ENCODE data around the gene SHANK2. TPM values are rescaled to one million over a fixed set of nuclear protein-coding genes. Genes with fewer than 3 reads are reported as not detected.

The SHANK2 gene
- total RNA-seq, 1 donor from 2014 or later = 10.5 TPM

DNA sequence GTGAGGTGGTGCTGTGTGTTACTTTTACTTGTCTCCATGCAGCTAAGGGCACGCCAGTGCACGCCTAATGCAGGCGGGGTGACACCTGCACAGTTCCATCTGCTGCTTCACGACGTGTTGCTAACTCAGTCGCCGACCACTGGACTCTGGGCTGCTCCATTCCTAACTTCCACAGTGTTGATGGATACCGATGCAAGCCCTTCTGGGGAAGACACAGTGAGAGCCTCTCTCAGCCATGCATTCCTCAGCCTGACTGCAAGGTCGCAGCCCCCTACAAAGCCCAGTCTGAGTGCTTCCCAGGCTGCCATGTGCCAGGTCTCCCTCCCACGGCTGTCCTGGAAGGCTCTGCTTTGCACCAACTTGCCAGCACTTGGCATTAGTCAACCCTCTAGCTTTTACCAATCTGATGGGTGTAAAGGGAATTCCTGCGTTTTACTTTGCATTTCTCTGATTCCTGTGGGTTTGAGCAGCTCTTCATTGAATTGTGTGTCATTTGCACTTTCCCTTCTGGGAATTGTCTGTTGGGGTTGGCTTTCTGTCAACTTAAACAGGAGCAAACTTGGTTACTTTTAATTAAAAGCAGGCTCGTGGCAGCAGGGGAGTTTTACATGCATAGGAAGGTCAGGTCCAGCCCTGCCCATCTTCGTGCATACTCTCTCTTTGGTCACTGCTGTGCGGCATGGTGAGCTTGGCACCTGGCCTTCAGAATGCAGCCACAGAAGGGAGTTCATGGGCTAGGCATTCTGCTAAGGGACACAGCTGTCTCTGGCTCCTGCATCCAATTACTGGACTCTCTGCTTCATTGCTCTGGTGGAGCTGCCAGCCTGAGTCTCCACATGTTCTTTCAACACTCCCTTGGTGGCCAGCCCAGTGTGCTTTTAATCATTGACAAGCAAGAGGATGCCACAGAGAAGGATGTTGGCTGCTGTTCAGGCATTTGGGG, 34.6 kb upstream of the SHANK2 start:
- DNase-seq (ENCODE audit: low spot score) = no peak
- H3K9me3 Mint-ChIP-seq (ENCODE audit: unreplicated experiment) = peaks cover 8% of the 10 kb centered on the region
- no peak overlapping the region for H3K27ac Mint-ChIP-seq (ENCODE audit: unreplicated experiment)
- no peaks in the 10 kb centered on the region for H3K36me3 Mint-ChIP-seq (ENCODE audit: low read depth, unreplicated experiment)
- H3K27me3 Mint-ChIP-seq (ENCODE audit: unreplicated experiment) = peaks cover 2% of the 10 kb centered on the region
- TF ChIP-seq CTCF (IDR thresholded peaks at IDR 0.05; ENCODE audit: unreplicated experiment) = no peak
- no peak overlapping the region for H3K4me3 Mint-ChIP-seq (ENCODE audit: unreplicated experiment)
- no peaks in the 10 kb centered on the region for H3K4me1 Mint-ChIP-seq (ENCODE audit: unreplicated experiment)

GRCh38 chr11:71285111-71285510, 32.7 kb upstream of the SHANK2 start:
- Mint-ChIP-seq H3K27me3 (ENCODE audit: unreplicated experiment) (peaks cover 2% of the 10 kb centered on the region), H3K4me3 (ENCODE audit: unreplicated experiment) (no peak overlapping the region), H3K9me3 (ENCODE audit: unreplicated experiment) (peaks cover 3% of the 10 kb centered on the region), H3K4me1 (ENCODE audit: unreplicated experiment) (no peaks in the 10 kb centered on the region), H3K27ac (ENCODE audit: unreplicated experiment) (no peak overlapping the region), H3K36me3 (ENCODE audit: low read depth, unreplicated experiment) (no peaks in the 10 kb centered on the region)
- no peak for DNase-seq (ENCODE audit: low spot score)
- no peak for TF ChIP-seq CTCF (IDR thresholded peaks at IDR 0.05; ENCODE audit: unreplicated experiment)

- DNase-seq (ENCODE audit: low spot score) = no peak
- no peaks in the 10 kb centered on the region for H3K36me3 Mint-ChIP-seq (ENCODE audit: low read depth, unreplicated experiment)
- no peak overlapping the region for H3K27ac Mint-ChIP-seq (ENCODE audit: unreplicated experiment)
- peaks cover 2% of the 10 kb centered on the region for H3K4me1 Mint-ChIP-seq (ENCODE audit: unreplicated experiment)
- H3K27me3 Mint-ChIP-seq (ENCODE audit: unreplicated experiment) = peaks cover 2% of the 10 kb centered on the region
- H3K9me3 Mint-ChIP-seq (ENCODE audit: unreplicated experiment) = no peaks in the 10 kb centered on the region
- no peak overlapping the region for H3K4me3 Mint-ChIP-seq (ENCODE audit: unreplicated experiment)
- no peak for TF ChIP-seq CTCF (IDR thresholded peaks at IDR 0.05; ENCODE audit: unreplicated experiment)
Observed at GRCh38 chr11:71284525-71285092, 32.2 kb upstream of the SHANK2 start.

DNA sequence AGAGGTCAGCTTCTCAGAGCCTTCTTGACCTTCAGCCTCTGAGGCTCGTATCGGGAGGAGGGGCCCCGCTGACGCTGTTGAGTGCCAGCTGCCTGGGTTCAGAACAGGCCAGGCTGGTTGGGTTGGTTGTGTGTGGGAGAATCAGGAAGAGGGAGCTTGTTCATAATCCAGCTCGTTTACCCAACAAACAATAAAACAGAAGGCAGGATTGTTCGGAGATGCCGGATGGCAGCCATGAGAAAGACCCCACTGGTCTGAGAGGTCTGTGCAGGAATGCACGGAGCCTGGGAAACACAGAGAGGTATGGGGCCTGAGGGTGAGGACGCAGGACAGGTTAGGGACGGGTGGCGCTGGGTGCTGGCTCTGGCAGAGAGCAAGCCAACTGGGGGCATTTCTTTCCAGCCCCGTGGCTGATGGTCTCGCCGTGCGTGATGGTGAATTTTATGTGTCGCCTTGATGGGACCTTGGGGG, 31.6 kb upstream of the SHANK2 start:
- TF ChIP-seq CTCF (IDR thresholded peaks at IDR 0.05; ENCODE audit: unreplicated experiment) = no peak
- Mint-ChIP-seq H3K27ac (ENCODE audit: unreplicated experiment) (no peak overlapping the region), H3K4me3 (ENCODE audit: unreplicated experiment) (no peak overlapping the region), H3K4me1 (ENCODE audit: unreplicated experiment) (peaks cover 2% of the 10 kb centered on the region), H3K36me3 (ENCODE audit: low read depth, unreplicated experiment) (no peaks in the 10 kb centered on the region), H3K27me3 (ENCODE audit: unreplicated experiment) (peaks cover 2% of the 10 kb centered on the region), H3K9me3 (ENCODE audit: unreplicated experiment) (no peaks in the 10 kb centered on the region)
- DNase-seq (ENCODE audit: low spot score) = no peak

All from endothelial cell (in vitro differentiated cells).